ENCODE results near the gene PCDHGB5. TPM values are rescaled to one million over a fixed set of nuclear protein-coding genes. Genes with fewer than 3 reads are reported as not detected.
"Not testable (repeated sequence)": the region's sequence is repeated elsewhere in the genome, so short reads cannot be mapped to it uniquely, and the experiment has no call there.

Gene PCDHGB5
- total RNA-seq, 6 experiments from 2014 or later = 3.0 to 6.8 (median 4.0) TPM

- Histone ChIP-seq H3K4me3 (peak within 1 kb of the TSS; percentile 14 to 44 (median 25)), H3K9me3 (peaks cover 0 to 15% (median 5%) of the 10 kb centered on the region in 4 donors)
- peak; percentile 92 to 98 (median 96) for ATAC-seq
- H3K4me1 ChIP-seq, H3K36me3 ChIP-seq, H3K27me3 ChIP-seq, H3K27ac ChIP-seq: not testable (repeated sequence)
- peak; percentile 58 to 68 (median 66) for DNase-seq
- peak; percentile 51 to 62 (median 53) for TF ChIP-seq CTCF (IDR thresholded peaks at IDR 0.05)
- intact Hi-C loops (cut with DNase I) = loop anchor here in 1 of 2 donors (10.0 kb wide), 1 partner anchor 147 kb away; no protein-coding TSS in a partner anchor
- WGBS (ENCODE audit: insufficient coverage, low coverage, low lambda C conversion rate, missing lambda C conversion rate) = 9% methylated on average over 24 of the region's 51 CpGs
These were observed 10.2 kb downstream of the PCDHGB5 start, which contains the start of gene PCDHGB6 for GRCh38 chr5:141407790-141408505. Gene PCDHGB6 (plus strand): TSS chr5:141408021. CDS start chr5:141408203, 182 bp downstream.

GRCh38 chr5:141409598-141410306, 12.0 kb downstream of the PCDHGB5 start:
- TF ChIP-seq CTCF (IDR thresholded peaks at IDR 0.05) (no peak), POLR2A (IDR thresholded peaks at IDR 0.05) (no peak)
- DNase-seq = peak in 1 of 3 donors; percentile 32

DNA sequence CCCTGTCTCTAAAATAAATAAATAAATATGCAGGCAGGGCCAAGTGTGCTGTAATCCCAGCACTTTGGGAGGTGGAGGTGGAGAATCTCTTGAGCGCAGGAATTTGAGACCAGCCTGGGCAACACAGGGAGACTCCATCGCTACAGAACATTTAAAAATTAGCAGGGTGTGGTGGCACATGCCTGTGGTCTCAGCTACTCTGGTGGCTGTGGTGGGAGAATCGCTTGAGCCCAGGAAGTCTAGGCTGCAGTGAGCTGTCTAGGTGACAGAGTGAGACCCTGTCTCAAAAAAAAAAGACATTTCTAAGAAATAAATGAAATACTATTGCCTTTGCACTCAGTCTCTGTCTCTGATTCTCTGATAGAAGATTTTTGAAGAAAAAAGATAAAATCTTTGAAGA, 13.8 kb downstream of the PCDHGB5 start:
- ATAC-seq = no peak
- H3K9me3 ChIP-seq = peaks cover 0 to 15% (median 5%) of the 10 kb centered on the region in 4 donors
- 70% methylated on average over 3 of the region's 3 CpGs for WGBS (ENCODE audit: insufficient coverage, low coverage, low lambda C conversion rate, missing lambda C conversion rate)

More at GRCh38 chr5:141409598-141410306, 12.0 kb downstream of the PCDHGB5 start:
- H3K9me3 ChIP-seq = peaks cover 0 to 6% (median 5%) of the 10 kb centered on the region in 4 donors
- no peak overlapping the region for H3K4me3 ChIP-seq
- ATAC-seq = no peak
- WGBS (ENCODE audit: insufficient coverage, low coverage, low lambda C conversion rate, missing lambda C conversion rate) = 33% methylated on average over 11 of the region's 64 CpGs
- no peak overlapping the region for H3K27ac ChIP-seq
- H3K27me3 ChIP-seq = no peaks in the 10 kb centered on the region
- H3K36me3 ChIP-seq = no peaks in the 10 kb centered on the region
- H3K4me1 ChIP-seq = no peaks in the 10 kb centered on the region
- intact Hi-C loops (cut with DNase I) = loop anchor here (10.0 kb wide), 2 partner anchors 145 to 165 kb away; partner anchors contain the start of gene PCDHB15 (in 1 of the 2)

More for the DNA sequence above, 13.8 kb downstream of the PCDHGB5 start:
- TF ChIP-seq CTCF (IDR thresholded peaks at IDR 0.05) (no peak), POLR2A (IDR thresholded peaks at IDR 0.05) (no peak)
- intact Hi-C loops (cut with DNase I) = loop anchor here in 1 of 2 donors (10.0 kb wide), 1 partner anchor 167 kb away; the partner anchor contains the start of gene PCDHB15
- Histone ChIP-seq H3K4me3 (no peak overlapping the region), H3K36me3 (no peaks in the 10 kb centered on the region), H3K27ac (no peak overlapping the region), H3K4me1 (no peaks in the 10 kb centered on the region), H3K27me3 (no peaks in the 10 kb centered on the region)
- DNase-seq = no peak
